Kidney epithelial cell (primary cell): ENCODE measurements around the gene MRPS6. TPM values are rescaled to one million over a fixed set of nuclear protein-coding genes. Genes with fewer than 3 reads are reported as not detected.

Source experiments
- DNase-seq: peaks from one replicate; pipeline ENCODE4 v3.0.0-alpha.2; 2010; ENCODE audit warnings: low read depth
- H3K27me3 ChIP-seq: 2 replicates; pipeline ENCODE4 v1.6.0; 2011; ENCODE audit warnings: low read length; ENCODE audit not compliant: control insufficient read depth, insufficient read depth
- H3K36me3 ChIP-seq: 2 replicates; pipeline ENCODE4 v1.5.1; 2011; ENCODE audit warnings: low read length; ENCODE audit not compliant: control insufficient read depth, insufficient read depth
- H3K4me3 ChIP-seq: 2 replicates; pipeline ENCODE4 v1.5.1; 2011; ENCODE audit warnings: low read depth, mild to moderate bottlenecking, control low read depth, low read length
- total RNA-seq: library from RNA; depleted of rRNA; stranded (reverse); fragments of >200 nt; gene quantifications from 2 replicates; pipeline ENCODE4 v1.2.3, GENCODE V29; 2015
- TF ChIP-seq, protein P1 (sequence below): IDR thresholded peaks from 2 replicates; pipeline ENCODE4 v1.5.1; 2011; ENCODE audit warnings: mild to moderate bottlenecking, moderate library complexity, low read length, control low read depth, inconsistent platforms; ENCODE audit not compliant: insufficient read depth, poor library complexity, severe bottlenecking

The MRPS6 gene
- total RNA-seq, 1 donor from 2014 or later = 32.8 TPM

GRCh38 chr21:34055615-34056014 is 17.8 kb upstream of the MRPS6 start:
- Histone ChIP-seq H3K36me3 (no peaks in the 10 kb centered on the region), H3K4me3 (no peak overlapping the region), H3K27me3 (no peaks in the 10 kb centered on the region)
- TF ChIP-seq, protein P1, sequence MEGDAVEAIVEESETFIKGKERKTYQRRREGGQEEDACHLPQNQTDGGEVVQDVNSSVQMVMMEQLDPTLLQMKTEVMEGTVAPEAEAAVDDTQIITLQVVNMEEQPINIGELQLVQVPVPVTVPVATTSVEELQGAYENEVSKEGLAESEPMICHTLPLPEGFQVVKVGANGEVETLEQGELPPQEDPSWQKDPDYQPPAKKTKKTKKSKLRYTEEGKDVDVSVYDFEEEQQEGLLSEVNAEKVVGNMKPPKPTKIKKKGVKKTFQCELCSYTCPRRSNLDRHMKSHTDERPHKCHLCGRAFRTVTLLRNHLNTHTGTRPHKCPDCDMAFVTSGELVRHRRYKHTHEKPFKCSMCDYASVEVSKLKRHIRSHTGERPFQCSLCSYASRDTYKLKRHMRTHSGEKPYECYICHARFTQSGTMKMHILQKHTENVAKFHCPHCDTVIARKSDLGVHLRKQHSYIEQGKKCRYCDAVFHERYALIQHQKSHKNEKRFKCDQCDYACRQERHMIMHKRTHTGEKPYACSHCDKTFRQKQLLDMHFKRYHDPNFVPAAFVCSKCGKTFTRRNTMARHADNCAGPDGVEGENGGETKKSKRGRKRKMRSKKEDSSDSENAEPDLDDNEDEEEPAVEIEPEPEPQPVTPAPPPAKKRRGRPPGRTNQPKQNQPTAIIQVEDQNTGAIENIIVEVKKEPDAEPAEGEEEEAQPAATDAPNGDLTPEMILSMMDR = no peak
- DNase-seq = no peak

- Histone ChIP-seq H3K27me3 (no peaks in the 10 kb centered on the region), H3K36me3 (no peaks in the 10 kb centered on the region), H3K4me3 (no peak overlapping the region)
- DNase-seq = no peak
- TF ChIP-seq, protein P1 = no peak
These were observed 11.4 kb upstream of the MRPS6 start for GRCh38 chr21:34061983-34062382.

DNA sequence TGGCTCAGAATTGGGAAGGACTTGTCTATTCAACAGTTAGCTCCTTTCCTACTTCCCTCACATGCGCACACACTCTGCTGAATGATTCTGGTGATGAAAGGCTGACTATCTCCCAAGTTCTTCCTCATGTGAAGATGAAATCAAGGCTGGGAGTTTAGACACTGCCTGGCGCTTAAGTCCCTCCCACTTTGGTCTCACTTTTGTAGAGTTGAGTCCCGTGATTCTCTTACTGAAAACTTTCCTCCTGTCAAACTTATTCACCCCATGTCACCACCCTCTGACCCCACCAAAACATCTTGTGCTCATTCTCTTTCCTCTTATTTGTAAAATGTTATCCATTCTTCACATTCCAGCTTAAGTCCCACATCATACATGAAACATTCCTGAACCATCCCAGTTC is 8.4 kb upstream of the MRPS6 start:
- TF ChIP-seq, protein P1 = no peak
- no peak for DNase-seq

GRCh38 chr21:34071683-34072082 is 1.7 kb upstream of the MRPS6 start:
- no peaks in the 10 kb centered on the region for H3K36me3 ChIP-seq
- H3K4me3 ChIP-seq = no peak overlapping the region
- TF ChIP-seq, protein P1 = no peak
- no peak for DNase-seq
- no peaks in the 10 kb centered on the region for H3K27me3 ChIP-seq

More for the DNA sequence above, 8.4 kb upstream of the MRPS6 start:
- no peaks in the 10 kb centered on the region for H3K36me3 ChIP-seq
- H3K27me3 ChIP-seq = no peaks in the 10 kb centered on the region
- H3K4me3 ChIP-seq = no peak overlapping the region

GRCh38 chr21:34072145-34073031 is 990 bp upstream of the MRPS6 start:
- no peaks in the 10 kb centered on the region for H3K36me3 ChIP-seq
- H3K27me3 ChIP-seq = no peaks in the 10 kb centered on the region
- DNase-seq = no peak
- peak overlapping the region; percentile 49 for H3K4me3 ChIP-seq
- TF ChIP-seq, protein P1 = no peak
